NCI-H1417 (cell line): ENCODE measurements around the gene CLNK.
"Not testable (repeated sequence)": the region's sequence is repeated elsewhere in the genome, so short reads cannot be mapped to it uniquely, and the experiment has no call there.

Experiments
- DNase-seq, 3 experiments: peaks; one replicate each; lab custom pipeline; 2025; lab: John Stamatoyannopoulos, UW

The CLNK gene

DNA sequence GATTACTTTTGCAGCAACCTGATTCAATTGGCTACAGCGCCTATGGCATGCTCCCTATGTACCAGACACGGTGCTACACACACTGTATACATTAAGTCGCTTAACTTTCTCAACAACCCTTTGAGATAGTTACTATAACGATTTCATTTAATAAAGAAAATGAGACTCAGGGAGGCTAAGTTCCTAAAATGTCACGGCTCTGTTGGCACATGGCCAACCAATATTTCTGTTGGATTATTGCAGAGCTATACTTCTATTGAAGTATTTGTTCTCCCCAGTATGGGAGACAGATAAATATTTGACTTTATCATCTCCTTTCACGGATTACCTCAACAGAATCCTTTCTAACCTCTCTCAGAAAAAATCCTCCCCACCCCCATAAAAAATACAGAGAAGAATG lies 25.3 kb downstream of the CLNK start:
- no peak for DNase-seq

DNA sequence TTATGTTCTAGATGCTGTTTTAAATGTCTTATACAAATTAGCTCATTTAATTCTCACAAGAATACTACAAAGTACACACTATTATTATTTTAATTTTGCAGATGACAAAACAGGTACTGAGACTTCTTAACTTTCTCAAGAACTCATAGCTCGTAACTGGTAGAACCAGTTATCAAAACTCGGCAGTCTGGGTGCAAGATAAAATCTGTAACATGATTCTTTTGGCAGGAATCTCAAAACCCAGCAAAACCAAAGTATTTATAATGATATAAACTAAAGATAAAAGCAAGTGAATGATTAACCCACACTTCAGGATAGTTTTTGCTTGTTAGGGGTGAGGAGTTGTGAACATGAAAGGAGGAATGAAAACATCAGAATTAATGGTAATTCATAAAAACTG lies 27.6 kb downstream of the CLNK start:
- no peak for DNase-seq

DNA sequence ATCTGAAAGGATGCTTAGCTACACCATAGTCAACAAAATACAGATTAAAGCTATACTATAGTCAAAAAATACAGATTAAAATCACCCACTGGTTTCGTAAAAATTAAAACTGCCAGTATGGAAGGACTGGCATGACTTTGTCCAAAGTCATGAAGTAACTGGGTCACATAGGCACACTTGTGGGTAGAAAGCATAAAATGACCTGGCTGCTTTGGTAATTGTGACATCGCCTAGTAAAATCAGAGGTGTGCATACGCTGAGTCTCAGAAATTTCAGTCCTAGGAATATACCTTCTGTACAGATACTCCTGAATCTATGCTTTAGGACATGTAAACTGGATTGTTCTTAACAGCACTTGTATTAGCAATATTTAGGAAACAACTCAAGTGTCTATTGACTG lies 28.1 kb downstream of the CLNK start:
- DNase-seq = no peak

DNA sequence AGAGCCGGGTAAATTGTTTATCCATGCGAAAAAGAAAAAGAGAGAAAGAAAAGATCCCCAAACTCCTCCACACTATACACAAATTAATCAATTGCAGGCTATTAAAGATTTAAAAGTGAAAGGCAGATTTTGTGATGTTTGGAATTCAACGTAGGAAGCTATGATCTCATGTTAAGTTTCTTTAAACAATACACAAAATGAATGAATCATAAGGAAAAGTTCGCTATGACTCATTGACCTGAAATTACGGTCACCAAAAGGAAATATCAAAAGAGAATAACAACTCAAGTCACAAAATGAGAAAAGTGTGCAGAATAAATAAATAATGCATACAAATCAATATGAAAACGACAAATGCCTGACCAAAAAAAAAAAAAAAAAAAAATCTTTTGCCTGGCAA lies 28.6 kb downstream of the CLNK start:
- DNase-seq = no peak

DNA sequence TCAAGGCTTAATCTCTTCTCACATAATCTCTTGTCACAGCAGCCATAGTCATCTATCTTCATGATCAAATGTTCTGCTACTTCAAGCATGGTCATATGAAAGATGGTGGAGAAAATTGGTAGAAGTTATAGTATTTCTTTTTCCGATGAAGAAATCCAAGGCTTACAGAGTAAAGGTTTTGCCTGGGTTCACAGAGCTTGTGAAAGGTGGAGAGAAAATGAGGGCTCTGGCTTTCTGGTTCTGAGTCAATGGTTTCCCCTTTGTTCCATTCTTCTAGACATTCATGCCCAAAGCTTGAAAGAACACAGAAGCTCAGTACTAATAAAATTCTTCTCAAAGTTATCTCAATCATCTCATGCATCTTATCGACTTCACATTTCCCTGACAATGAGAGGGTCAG lies 36.1 kb downstream of the CLNK start:
- DNase-seq = no peak

DNA sequence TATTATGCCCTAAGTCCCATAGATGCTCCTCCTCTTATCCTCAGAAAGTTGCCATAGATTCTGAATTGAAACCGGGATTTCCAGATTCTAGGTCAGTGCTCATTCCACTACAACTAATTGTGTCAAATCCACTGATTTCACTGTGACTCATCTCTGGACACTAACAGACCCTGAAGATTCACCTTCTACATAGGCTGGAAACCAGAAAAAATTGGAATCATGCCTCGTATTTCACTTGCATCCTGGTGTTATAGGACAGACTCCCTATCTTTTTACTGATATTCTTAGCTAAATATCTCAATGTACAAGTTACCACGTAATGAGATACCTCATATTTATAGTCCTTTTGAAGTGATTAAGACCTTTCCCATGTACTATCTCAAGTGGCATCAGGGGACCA lies 36.7 kb downstream of the CLNK start:
- DNase-seq = no peak

DNA sequence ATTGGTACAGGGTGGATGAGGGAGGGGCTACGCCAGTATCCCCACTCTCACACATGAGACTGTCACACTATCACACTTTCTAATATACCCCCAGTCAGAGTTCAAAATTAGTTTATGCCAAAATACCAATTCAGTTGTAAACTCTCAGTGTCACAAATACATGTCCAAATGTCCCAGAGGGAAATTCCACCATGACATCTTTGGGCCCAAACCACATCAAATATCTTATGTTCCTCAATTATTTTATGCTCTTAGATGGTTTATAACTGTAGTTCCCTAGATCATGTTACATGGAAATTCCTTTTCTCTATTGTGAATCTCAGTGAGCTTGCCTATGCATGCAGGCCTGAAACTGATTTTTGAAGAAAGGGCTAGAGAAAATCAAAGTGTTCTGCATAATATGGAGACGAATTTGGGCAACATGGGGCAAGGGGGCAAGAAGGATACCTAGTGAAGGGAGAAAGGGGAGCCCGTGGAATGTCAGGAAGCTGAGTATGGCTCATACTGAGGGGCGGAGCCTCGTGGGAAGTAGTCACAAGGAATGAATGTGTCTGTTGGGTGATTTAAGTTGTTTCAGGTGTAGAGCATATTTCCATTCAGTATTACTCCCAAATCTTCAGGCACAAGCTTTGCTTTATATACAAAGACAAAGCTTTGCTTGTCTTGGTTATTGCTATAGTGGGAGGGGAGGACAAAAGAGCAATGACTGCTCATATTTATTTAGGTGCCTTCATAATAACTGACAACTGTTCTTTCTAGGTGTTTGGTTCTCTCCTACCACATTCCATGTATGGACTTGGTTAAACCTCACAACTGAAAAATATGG lies 40.8 kb downstream of the CLNK start:
- no peak for DNase-seq

DNA sequence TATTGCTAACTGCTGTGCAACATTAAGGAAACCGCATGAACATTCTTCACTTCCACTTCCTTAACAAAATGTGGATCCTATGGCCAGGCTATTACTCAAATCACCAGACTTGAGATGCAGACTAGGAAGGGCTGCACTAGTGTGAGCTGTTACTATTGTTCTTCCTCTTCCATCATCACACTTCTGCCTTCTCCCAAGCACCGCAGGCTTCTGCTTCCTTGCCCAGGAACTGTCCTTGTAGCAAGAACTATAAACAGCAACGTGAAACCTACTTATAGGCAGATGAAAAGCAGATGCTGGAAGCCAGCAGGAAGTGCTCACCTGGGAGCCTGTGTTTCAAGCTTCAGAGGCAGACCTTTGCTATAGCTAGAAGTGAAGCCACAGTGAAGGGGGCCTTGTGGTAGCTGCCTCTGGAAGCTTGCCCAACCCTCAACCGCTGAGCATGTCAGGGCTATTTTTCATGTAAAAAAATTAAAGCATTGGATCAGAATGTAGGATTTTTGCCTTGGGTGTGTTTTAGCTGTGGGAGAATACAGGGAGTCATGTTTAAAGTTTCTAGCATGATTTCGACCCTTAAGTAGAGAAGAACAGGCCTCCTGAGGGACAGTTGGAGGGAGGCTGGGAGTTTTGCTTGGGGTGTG lies 43.9 kb downstream of the CLNK start:
- DNase-seq = peak in 1 of 3 experiments; percentile 43

DNA sequence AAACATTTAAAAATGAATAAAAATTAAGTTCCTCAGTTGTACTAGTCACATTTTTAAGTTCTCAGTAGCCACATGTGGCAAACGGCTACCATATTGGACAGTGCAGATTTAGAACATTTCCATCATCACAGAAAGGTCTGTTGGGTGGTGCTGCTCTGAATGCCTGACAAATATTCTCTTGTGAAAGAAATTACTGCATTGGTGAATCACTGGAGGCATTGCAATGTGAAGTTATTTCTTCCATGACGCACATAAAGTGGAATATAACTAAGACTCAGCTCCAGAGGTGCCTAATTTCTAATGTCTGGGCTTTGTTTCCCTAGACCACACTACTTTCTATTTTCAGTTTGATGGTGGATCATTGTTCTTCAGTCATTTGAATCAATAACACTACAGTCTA lies 44.9 kb downstream of the CLNK start:
- DNase-seq = no peak

DNA sequence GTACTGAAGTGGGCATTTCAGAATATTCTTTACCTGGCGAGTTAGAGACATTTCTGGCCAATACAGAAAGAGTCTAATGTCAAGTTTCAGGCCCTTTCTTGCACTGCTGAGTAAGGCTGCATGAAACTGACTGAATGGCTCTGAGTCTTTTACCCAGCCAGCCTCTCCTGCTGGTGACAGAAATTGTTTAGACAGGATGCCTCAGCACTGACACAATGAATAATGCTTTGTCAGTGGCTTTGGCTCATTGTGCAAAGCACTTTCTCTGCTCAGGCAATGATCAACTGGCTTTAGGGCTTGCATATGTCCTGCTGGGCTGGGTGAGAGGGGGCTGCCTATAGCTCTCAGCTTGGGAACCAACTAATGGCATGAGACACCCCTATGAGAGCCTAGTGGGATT lies 45.5 kb downstream of the CLNK start:
- DNase-seq = no peak

DNA sequence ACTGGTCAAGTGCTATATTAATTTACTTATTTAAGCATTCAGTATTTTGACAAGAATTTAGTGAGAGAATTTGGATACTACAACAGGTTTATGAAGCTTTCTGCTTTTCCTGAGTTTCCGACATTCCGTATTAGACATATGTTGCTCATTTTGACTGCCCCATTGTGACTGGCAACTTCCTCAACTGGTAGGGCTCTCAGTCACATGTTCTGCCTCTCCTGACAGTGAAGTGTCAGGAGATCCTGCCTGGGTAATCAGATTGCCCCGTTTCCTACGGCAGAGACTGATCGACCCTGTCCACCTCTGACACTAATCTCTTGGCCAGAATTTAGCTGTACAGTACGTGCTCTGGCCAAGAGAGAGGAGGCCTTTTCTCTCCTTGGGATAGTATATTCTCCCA lies 49.5 kb downstream of the CLNK start:
- no peak for DNase-seq

DNA sequence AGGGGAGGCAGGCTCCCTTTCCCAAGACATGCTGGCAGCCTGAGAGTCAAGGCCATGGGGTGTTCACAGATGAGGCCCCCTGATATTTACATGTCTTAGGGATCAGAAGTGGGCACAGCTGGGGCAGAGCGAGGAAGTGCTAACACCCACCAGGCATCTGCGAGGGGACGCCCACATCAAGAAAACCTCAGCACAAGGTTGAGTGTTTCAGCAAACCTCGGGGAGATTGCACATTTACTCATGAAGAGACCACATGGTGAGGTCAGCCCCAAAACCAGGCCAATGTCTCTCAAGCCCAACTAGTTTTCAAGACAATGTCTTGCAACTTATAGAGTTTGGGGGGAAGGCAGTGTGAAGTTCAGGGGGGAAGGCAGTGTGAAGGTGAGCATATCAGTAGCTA lies 55.2 kb downstream of the CLNK start:
- no peak for DNase-seq

DNA sequence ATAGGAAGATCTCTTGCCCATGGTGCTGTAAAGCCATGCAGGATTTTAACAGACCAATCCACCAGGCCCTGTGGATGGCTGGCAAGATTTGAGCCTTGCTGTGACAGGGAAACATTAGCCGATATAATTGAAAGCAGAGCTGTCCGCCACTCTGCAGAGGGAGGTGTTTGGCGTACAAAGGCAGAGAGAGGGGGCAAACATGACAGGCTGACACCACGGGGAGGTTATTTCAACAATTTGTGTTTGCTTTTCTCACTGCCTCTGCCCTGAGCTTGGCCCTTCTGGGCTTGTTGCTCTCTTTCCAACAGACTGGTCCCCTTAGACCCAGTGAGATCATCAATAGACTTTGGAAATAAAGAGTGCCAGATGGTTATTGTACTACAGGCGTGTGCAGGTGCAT lies 59.4 kb downstream of the CLNK start:
- peak in 2 of 3 experiments; percentile 54 to 83 for DNase-seq

DNA sequence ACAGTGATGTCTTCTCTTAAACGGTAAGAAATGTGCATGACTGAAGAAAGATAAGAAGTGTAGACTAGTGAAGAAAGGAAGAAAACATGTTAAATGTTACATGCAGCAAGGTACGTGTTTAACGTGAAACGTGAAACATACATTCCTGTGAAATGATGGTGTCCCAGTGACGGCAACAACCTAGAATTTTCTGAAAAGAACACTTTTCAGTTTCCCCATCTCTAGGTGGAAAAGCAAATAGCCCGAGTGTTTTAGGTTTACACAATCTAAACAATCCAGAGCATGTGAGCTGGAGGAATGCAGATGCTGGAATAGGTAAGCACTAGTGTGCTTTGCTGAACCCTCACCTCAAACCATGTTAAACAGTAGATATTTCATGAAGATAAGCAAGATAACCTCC lies 60.7 kb downstream of the CLNK start:
- DNase-seq = no peak

DNA sequence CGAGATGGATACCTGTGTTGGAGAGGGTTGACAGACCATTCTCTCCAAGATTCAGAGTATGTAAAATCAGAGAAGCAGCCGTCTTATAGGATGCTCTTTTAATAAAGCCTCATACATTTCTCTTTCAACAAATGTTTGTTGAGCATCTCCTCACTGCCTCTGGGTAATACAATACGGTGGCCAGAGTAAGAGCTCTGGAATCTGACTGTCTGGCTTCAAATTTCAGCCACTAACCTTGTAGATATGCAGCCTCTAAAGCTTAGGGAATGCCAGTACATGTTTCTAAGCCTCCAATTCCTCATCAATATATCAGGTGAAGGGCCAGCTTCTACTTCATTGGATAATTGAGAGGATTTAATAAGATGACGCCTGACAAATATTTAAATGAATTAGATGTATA lies 61.3 kb downstream of the CLNK start:
- DNase-seq = no peak

DNA sequence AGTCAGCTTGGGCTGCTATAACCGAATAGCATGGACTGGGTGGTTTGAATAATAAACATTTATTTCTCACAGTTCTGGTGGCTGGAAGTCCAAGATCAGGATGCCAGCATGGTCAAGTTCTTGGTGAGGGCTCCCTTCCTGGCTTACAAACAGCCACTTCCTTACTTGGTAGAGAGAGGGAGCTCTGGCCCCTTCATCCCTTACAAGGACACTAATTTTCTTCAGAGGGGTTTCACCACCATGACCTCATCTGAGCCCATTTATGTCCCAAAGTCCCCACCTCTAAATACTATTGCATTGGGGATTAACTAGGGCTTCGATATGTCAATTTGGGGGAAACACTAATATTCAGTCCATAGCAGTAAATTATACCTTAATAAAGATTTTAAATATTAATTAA lies 61.8 kb downstream of the CLNK start:
- peak in 1 of 3 experiments; percentile 11 for DNase-seq

DNA sequence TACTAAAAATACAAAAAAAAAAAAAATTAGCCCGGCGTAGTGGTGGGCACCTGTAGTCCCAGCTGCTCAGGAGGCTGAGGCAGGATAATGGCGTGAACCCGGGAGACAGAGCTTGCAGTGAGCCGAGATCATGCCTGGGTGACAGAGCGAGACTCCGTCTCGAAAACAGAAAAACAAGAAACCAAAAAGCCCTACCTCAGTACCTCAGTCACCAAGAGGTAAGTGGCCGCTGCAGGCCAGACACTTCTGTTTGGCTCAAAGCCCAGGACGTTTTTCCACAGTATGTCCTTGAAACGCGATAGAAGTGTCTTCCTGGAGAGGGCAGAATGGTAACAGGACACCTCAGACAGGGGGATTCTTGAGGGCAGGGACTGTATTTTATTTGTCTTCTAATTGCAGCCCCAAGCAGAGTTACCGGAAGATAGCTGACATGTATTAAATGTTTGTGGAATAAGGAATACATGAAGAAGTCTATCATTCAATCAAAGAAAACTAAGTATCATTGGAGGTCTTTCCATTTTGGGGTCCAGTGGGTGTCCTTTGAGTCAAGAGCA lies 63.6 kb downstream of the CLNK start:
- peak in 2 of 3 experiments; percentile 13 to 69 for DNase-seq

DNA sequence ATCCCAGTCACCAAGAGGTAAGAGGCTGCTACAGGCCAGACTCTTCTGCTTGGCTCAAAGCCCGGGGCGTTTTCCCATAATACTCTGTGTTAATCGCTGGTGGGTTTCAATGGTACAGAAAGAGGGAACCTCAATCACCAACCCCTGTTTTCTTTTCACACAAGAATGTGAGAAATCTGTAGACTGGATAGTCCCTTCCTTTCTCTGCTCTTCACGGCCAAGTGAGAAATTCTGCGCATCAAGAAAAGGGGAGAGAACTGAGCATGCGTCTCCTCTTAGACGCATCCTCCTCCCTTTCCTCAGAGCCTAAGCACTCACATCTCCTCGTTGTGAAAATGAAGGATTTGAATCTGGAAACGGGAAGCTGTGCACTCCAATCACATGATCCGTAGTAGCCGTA lies 64.7 kb downstream of the CLNK start:
- DNase-seq = no peak

DNA sequence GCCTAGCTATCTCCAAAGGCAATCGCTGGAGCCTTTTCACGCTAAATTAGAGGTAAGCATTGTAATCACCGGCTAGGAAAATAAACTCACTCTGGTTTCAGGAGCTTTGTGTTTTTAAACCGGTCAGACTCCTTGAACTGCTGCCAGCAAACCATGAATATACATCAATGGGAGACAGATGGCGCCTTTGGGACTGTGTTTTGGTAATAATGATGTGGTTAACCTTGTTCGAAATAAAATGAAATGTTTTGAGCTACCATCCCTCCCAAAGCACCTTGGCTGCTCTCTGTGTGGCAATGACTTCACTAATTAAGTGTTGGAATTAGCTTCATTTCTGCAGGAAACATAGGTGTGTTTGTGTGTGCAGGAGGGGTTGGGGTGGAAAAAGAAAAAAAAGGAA lies 65.3 kb downstream of the CLNK start:
- DNase-seq = peak; percentile 67 to 98 (median 89)

DNA sequence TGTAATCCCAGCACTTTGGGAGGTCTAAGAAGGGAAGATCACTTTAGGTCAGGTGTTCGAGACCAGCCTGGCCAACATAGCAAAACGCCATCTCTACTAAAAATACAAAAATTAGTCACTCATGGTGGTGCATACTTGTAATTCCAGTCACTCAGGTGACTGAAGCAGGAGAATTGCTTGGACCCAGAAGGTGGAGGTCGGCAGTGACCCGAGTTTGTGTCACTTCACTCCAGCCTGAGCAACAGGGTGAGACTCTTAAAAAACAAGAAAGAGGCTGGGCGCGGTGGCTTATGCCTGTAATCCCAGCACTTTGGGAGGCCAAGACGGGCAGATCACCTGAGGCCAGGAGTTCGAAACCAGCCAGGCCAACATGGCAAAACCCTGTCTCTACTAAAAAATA lies 69.6 kb downstream of the CLNK start:
- DNase-seq = not testable (repeated sequence)

DNA sequence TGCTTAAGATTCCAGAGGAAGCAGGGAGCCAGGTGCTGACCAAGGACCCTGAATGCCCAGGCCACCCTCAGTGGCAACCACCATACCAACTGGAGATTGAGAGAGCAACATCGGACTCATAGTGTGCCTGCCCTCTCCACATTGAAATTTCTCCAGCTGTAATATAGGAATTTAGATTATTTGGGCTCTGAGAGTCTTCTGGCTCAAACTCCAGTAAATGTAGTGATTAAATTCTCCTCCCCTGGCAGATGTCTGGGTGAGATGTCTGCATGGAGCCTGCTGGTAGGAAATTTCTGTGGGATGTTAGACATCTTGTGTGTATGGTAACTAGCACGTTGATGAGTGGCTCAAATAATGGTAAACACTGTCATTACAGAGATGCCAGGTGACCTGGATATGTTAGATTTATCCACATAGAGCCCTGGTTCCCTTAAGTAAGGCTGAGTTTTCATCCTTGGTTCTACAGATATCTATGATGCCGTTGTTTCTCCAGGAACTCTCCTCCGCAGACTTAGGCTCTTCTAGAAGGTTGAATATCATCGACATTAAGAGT lies 70.6 kb downstream of the CLNK start:
- DNase-seq = no peak

DNA sequence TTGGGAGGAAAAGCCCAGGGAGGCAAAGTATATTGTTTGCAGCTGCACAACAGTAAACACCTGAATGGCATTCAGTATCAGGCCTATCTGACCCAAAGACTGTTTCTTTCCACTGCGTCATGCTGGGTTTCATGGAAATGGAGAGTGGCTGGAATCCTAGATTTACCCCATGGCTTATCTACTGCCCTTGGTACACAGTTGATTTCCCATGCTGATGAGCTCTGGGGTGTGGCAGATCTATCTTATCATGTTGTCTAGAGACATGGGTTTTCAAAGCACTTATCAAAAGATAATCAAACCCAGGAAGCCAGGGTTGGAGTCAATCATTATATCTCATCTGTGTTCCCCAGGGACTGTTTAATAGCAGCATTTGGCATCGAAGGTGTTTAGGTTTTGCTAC lies 72.1 kb downstream of the CLNK start:
- DNase-seq = no peak

DNA sequence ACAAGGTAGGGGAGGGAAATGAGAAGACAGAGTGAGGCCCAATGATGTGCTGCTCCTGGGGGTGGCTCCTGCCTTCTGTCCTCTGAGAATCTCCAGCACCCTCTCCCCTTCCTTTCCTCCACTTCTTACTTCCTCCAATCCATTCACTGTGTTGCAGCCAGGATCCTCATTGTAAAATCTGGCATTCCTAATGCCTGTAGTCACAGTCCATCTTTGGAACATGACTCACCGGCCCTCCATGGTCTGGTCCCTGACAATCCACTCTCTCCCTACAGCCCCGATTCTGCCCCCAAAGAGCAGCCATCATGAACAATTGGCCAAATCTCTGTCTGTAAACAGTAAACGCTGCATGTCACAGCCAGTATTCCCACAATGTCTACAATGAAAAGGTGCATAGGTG lies 72.9 kb downstream of the CLNK start:
- DNase-seq = no peak
